K562 (cell line): ENCODE results near the gene SGK1.

ENCODE experiments used
- GABPB2 ChIP-seq: fragments of 250-450 bp; sonication (Bioruptor Pico); conservative IDR thresholded peaks from 2 replicates; pipeline ENCODE4 v1.5.1; 2021; ENCODE audit warnings: mild to moderate bottlenecking
- KLF13 ChIP-seq: fragments of 450-650 bp; IDR thresholded peaks from 2 replicates; pipeline ENCODE4 v1.6.1; 2016; ENCODE audit warnings: missing genetic modification characterization, low read depth, mild to moderate bottlenecking, missing compliant biosample characterization, moderate library complexity, borderline replicate concordance
- POLR2A ChIP-seq: fragments of 450-650 bp; conservative IDR thresholded peaks from 2 replicates; pipeline ENCODE4 v1.6.1; 2016
- ZC3H11A ChIP-seq: IDR thresholded peaks from 2 replicates; pipeline ENCODE4 v1.6.1; 2012; ENCODE audit warnings: low read depth, low read length, improper control_type of control experiment
- ZC3H8 ChIP-seq: fragments of 450-650 bp; IDR thresholded peaks from 2 replicates; pipeline ENCODE4 v1.6.1; 2017

DNA sequence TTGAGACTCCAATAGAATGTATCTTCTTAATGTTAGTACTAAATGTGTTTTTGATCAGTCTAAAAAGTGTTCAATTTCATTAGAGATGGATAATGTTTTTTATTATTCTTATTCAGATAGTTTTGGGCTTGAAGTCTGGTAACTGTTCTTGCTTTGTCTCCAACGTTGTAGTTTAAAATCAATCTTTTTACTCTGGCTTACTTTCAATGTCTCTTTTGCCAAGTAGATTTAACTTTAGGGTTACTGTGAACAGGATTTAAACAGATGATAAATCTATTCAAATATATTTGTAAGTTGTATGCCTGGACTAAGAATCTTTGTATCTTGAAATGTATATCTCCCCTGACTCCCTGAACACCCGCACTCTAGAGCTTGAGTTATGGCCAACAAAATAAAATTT, 51.1 kb downstream of the SGK1 start:
- no peak for TF ChIP-seq GABPB2 (CRISPR knock-in tag)
- no peak for TF ChIP-seq POLR2A
- no peak for TF ChIP-seq ZC3H11A
- TF ChIP-seq KLF13 (tag): no peak
- TF ChIP-seq ZC3H8: no peak
